Peyer's patch (tissue), 4 donors: ENCODE measurements around the gene BASP1.

Experiments used
- CTCF ChIP-seq, 6 experiments: fragments of 450-650 bp in 4 of 6; fragments of 200-600 bp in 2 of 6; sonication (generic) in 1 of 6; IDR thresholded peaks; one replicate each; pipeline ENCODE4 v1.5.1; 2017 to 2019; ENCODE audit warnings: antibody characterized with exemption in 6 of 6, mild to moderate bottlenecking in 3 of 6, moderate library complexity in 1 of 6
- POLR2A ChIP-seq, 2 donors: fragments of 450-650 bp; IDR thresholded peaks; one replicate each; pipeline ENCODE4 v1.5.1; 2017; ENCODE audit warnings: antibody characterized with exemption in 2 of 2, mild to moderate bottlenecking in 2 of 2, moderate library complexity in 2 of 2

GRCh38 chr5:17216974-17217492, 398 bp upstream of the BASP1 start:
- TF ChIP-seq CTCF (IDR thresholded peaks at IDR 0.05) (no peak), POLR2A (IDR thresholded peaks at IDR 0.05) (no peak)
